Hepatocyte (in vitro differentiated cells): ENCODE results near the gene ZNF585A. TPM values are rescaled to one million over a fixed set of nuclear protein-coding genes. Genes with fewer than 3 reads are reported as not detected.
A peak's percentile ranks its signal among the peaks of the same experiment; 100 is the strongest.
"Not testable (repeated sequence)": the region's sequence is repeated elsewhere in the genome, so short reads cannot be mapped to it uniquely, and the experiment has no call there.

Experiments used
- DNase-seq: peaks from one replicate; pipeline ENCODE4 v3.0.0-alpha.2; 2016; ENCODE audit warnings: low spot score
- H2AFZ ChIP-seq: fragments of 200-600 bp; sonication (generic); 2 replicates; pipeline ENCODE4 v1.6.0; 2016; ENCODE audit warnings: antibody characterized with exemption, mild to moderate bottlenecking
- H3K27ac ChIP-seq: fragments of 200-600 bp; sonication (generic); 2 replicates; pipeline ENCODE4 v1.5.1; 2016; ENCODE audit warnings: mild to moderate bottlenecking
- H3K27me3 ChIP-seq: fragments of 200-600 bp; sonication (generic); 2 replicates; pipeline ENCODE4 v1.6.1; 2016
- H3K36me3 ChIP-seq: fragments of 200-600 bp; sonication (generic); replicated peaks from 2 replicates; pipeline ENCODE4 v1.5.1; 2016; ENCODE audit warnings: low read depth; ENCODE audit not compliant: insufficient read depth
- H3K4me1 ChIP-seq: fragments of 200-600 bp; sonication (generic); 2 replicates; pipeline ENCODE4 v1.5.1; 2016; ENCODE audit warnings: mild to moderate bottlenecking, moderate library complexity; ENCODE audit not compliant: insufficient read depth
- H3K4me2 ChIP-seq: fragments of 200-600 bp; sonication (generic); 2 replicates; pipeline ENCODE4 v1.6.0; 2016
- H3K4me3 ChIP-seq: fragments of 200-600 bp; sonication (generic); 2 replicates; pipeline ENCODE4 v1.5.1; 2016; ENCODE audit warnings: mild to moderate bottlenecking
- H3K79me2 ChIP-seq: fragments of 200-600 bp; sonication (generic); 2 replicates; pipeline ENCODE4 v1.6.0; 2017; ENCODE audit warnings: mild to moderate bottlenecking
- H3K9me2 ChIP-seq: fragments of 200-600 bp; sonication (generic); replicated peaks from 2 replicates; pipeline ENCODE4 v1.6.0; 2017; ENCODE audit warnings: mild to moderate bottlenecking; ENCODE audit not compliant: insufficient read depth
- H3K9me3 ChIP-seq: fragments of 200-600 bp; sonication (generic); 2 replicates; pipeline ENCODE4 v1.5.1; 2016; ENCODE audit warnings: low read depth, mild to moderate bottlenecking
- H4K20me1 ChIP-seq: fragments of 200-600 bp; sonication (generic); 2 replicates; pipeline ENCODE4 v1.6.0; 2016; ENCODE audit warnings: mild to moderate bottlenecking; ENCODE audit not compliant: insufficient read depth, poor library complexity, severe bottlenecking
- EZH2 ChIP-seq: fragments of 200-600 bp; sonication (generic); IDR thresholded peaks from 2 replicates; pipeline ENCODE4 v1.6.1; 2016; ENCODE audit warnings: antibody characterized with exemption, mild to moderate bottlenecking, borderline replicate concordance
- EZH2phosphoT487 ChIP-seq: fragments of 200-600 bp; sonication (generic); IDR thresholded peaks from one replicate; pipeline ENCODE4 v1.6.1; 2018; ENCODE audit warnings: antibody characterized with exemption, mild to moderate bottlenecking, low read depth, moderate library complexity; ENCODE audit not compliant: unreplicated experiment, severe bottlenecking
- WGBS: methylation state at CpG from one replicate; pipeline ENCODE4 v1.1.6; 2016; ENCODE audit warnings: low lambda C conversion rate; ENCODE audit errors: missing lambda C conversion rate; 5-methylcytosine and 5-hydroxymethylcytosine counted together
- polyA plus RNA-seq: library from polyadenylated mRNA; unstranded; fragments of >200 nt; fragmentation: Nextera tagmentation; extraction: Ambion mirVana; gene quantifications from 2 replicates; pipeline ENCODE4 v1.2.1, GENCODE V29; 2016
- total RNA-seq: library from RNA; depleted of rRNA; stranded (reverse); fragments of >200 nt; gene quantifications from 2 replicates; pipeline ENCODE4 v1.2.3, GENCODE V29; 2014
- TF ChIP-seq, protein P1 (sequence below): fragments of 200-600 bp; sonication (generic); IDR thresholded peaks from 2 replicates; pipeline ENCODE4 v1.5.1; 2016; ENCODE audit warnings: antibody characterized with exemption, mild to moderate bottlenecking; ENCODE audit not compliant: poor library complexity

Gene ZNF585A
- total and polyA plus RNA-seq, 2 experiments from 2014 or later = 8.3 to 13.3 TPM

DNA sequence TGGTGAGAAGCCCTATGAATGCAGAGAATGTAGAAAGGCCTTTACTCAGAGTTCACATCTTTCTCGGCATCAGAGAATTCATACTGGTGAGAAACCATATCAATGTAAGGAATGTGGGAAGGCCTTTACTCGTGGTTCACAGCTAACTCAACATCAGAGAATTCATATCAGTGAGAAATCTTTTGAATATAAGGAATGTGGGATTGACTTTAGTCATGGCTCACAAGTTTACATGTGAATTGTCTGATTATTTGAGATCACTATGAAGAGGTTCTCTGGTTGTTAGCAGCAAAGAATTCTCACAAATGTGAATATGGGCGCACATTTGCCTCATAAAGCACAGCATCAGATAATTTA, 43.7 kb downstream of the ZNF585A start:
- Histone ChIP-seq H3K27ac (no peak overlapping the region), H2AFZ (no peak overlapping the region), H4K20me1 (no peaks in the 10 kb centered on the region), H3K4me1 (no peaks in the 10 kb centered on the region), H3K36me3 (peaks cover 20% of the 10 kb centered on the region), H3K79me2 (no peaks in the 10 kb centered on the region), H3K4me3 (peak overlapping the region; percentile 9), H3K9me3 (peaks cover 80% of the 10 kb centered on the region), H3K9me2 (no peaks in the 10 kb centered on the region), H3K27me3 (no peaks in the 10 kb centered on the region), H3K4me2 (no peak overlapping the region)
- no peak for TF ChIP-seq EZH2phosphoT487
- TF ChIP-seq EZH2 = no peak
- TF ChIP-seq, protein P1, sequence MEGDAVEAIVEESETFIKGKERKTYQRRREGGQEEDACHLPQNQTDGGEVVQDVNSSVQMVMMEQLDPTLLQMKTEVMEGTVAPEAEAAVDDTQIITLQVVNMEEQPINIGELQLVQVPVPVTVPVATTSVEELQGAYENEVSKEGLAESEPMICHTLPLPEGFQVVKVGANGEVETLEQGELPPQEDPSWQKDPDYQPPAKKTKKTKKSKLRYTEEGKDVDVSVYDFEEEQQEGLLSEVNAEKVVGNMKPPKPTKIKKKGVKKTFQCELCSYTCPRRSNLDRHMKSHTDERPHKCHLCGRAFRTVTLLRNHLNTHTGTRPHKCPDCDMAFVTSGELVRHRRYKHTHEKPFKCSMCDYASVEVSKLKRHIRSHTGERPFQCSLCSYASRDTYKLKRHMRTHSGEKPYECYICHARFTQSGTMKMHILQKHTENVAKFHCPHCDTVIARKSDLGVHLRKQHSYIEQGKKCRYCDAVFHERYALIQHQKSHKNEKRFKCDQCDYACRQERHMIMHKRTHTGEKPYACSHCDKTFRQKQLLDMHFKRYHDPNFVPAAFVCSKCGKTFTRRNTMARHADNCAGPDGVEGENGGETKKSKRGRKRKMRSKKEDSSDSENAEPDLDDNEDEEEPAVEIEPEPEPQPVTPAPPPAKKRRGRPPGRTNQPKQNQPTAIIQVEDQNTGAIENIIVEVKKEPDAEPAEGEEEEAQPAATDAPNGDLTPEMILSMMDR = no peak
- 100% methylated on average over 3 of the region's 3 CpGs for WGBS
- no peak for DNase-seq

DNA sequence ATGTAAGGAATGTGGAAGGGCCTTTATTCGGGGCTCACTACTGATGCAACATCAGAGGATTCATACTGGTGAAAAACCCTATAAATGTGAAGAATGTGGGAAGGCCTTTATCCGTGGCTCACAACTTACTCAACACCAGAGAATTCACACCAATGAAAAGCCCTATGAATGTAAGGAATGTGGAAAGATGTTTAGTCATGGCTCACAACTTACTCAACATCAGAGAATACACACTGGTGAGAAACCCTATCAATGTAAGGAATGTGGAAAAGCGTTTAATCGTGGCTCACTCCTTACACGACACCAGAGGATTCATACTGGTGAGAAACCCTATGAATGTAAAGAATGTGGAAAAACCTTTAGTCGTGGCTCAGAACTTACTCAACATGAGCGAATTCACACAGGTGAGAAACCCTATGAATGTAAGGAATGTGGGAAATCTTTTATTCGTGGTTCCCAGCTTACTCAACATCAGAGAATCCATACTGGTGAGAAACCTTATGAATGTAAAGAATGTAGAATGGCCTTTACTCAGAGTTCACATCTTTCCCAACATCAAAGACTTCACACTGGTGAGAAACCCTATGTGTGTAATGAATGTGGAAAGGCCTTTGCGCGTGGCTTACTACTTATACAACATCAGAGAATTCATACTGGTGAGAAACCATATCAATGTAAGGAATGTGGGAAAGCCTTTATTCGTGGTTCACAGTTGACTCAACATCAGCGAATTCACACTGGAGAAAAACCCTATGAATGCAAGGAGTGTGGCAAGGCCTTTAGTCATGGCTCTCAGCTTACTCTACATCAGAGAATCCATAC, 44.3 kb downstream of the ZNF585A start:
- 97% methylated on average over 12 of the region's 12 CpGs for WGBS
- no peaks in the 10 kb centered on the region for H4K20me1 ChIP-seq
- no peaks in the 10 kb centered on the region for H3K4me1 ChIP-seq
- H3K27me3 ChIP-seq = no peaks in the 10 kb centered on the region
- no peak overlapping the region for H3K4me2 ChIP-seq
- no peaks in the 10 kb centered on the region for H3K9me2 ChIP-seq
- H3K79me2 ChIP-seq = no peaks in the 10 kb centered on the region
- DNase-seq = no peak
- H3K4me3 ChIP-seq = no peak overlapping the region
- peaks cover 20% of the 10 kb centered on the region for H3K36me3 ChIP-seq
- H3K9me3 ChIP-seq = peaks cover 79% of the 10 kb centered on the region
- no peak for TF ChIP-seq EZH2
- no peak for TF ChIP-seq EZH2phosphoT487
- TF ChIP-seq, protein P1 = no peak
- H2AFZ ChIP-seq = no peak overlapping the region
- H3K27ac ChIP-seq = no peak overlapping the region

DNA sequence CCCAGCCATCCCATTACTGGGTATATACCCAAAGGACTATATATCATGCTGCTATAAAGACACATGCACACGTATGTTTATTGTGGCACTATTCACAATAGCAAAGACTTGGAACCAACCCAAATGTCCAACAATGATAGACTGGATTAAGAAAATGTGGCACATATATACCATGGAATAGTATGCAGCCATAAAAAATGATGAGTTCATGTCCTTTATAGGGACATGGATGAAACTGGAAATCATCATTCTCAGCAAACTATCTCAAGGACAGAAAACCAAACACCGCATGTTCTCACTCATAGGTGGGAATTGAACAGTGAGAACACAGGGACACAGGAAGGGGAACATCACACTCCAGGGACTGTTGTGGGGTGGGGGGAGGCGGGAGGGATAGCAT, 50.4 kb downstream of the ZNF585A start:
- not testable (repeated sequence) for H4K20me1 ChIP-seq, H2AFZ ChIP-seq, H3K27me3 ChIP-seq, H3K4me1 ChIP-seq, H3K4me2 ChIP-seq, H3K4me3 ChIP-seq, DNase-seq, H3K27ac ChIP-seq, H3K9me2 ChIP-seq, H3K36me3 ChIP-seq, H3K79me2 ChIP-seq
- H3K9me3 ChIP-seq = peaks cover 44% of the 10 kb centered on the region
- 91% methylated on average over 3 of the region's 3 CpGs for WGBS

DNA sequence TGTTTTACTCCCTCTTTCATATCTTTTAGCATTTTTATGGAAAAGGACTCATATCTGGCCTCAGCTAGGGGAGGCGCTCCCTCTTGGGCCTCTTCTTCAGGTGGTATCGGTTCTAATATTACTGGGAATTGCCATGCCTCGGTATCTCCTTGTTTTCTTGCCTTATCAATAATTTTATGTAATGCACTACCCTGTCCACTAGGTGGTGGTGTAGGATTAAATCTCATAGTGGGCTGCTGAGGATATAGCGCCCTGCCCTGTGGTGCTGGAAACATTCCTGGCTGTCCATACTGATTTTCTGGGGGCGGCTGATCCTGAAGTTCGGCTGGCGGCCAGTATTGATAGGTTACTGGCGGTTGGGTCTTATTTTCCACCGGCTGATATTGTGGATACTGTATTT, 58.5 kb downstream of the ZNF585A start:
- Histone ChIP-seq H3K27me3 (no peaks in the 10 kb centered on the region), H2AFZ (no peak overlapping the region), H3K27ac (no peak overlapping the region), H3K4me2 (no peak overlapping the region), H3K4me3 (no peak overlapping the region), H4K20me1 (no peaks in the 10 kb centered on the region), H3K9me2 (no peaks in the 10 kb centered on the region), H3K79me2 (no peaks in the 10 kb centered on the region), H3K36me3 (peaks cover 6% of the 10 kb centered on the region), H3K9me3 (peaks cover 69% of the 10 kb centered on the region), H3K4me1 (no peaks in the 10 kb centered on the region)
- no peak for DNase-seq
- 97% methylated on average over 9 of the region's 9 CpGs for WGBS
- TF ChIP-seq, protein P1 = no peak
- no peak for TF ChIP-seq EZH2
- TF ChIP-seq EZH2phosphoT487 = no peak
